Naive thymus-derived CD4-positive, alpha-beta T cell (primary cell): Measurements from ENCODE around the gene SLC22A12. TPM values are rescaled to one million over a fixed set of nuclear protein-coding genes. Genes with fewer than 3 reads are reported as not detected.

Experiments used
- ATAC-seq: fragments of 150-1000 bp; cut with Tn5 transposase; 2 replicates; pipeline ENCODE4 v1.10.0; 2021; ENCODE audit warnings: mild to moderate bottlenecking, moderate library complexity
- CTCF ChIA-PET: fragments of 350-600 bp; sonication (Branson Sonifier 250); formaldehyde crosslinking; loops from one replicate; lab custom pipeline; 2021; ENCODE audit warnings: antibody characterized with exemption; lab: Charles Lee
- POLR2A ChIA-PET: fragments of 350-600 bp; sonication (Branson Sonifier 250); formaldehyde crosslinking; loops from one replicate; lab custom pipeline; 2021; ENCODE audit warnings: antibody characterized with exemption, inconsistent platforms; lab: Charles Lee
- DNase-seq, 9 donors: peaks; one replicate each; pipeline versions ENCODE4 v3.0.0 to v3.0.0-alpha.2; 2020 to 2022; ENCODE audit warnings: mixed read lengths in 1 of 9
- H3K27ac ChIP-seq: one replicate; pipeline ENCODE4 v1.7.0; 2013; ENCODE audit warnings: mild to moderate bottlenecking, low read depth, low read length, moderate library complexity
- H3K27me3 ChIP-seq, 2 donors: one replicate each; pipeline ENCODE4 v1.7.0; 2013; ENCODE audit warnings: low read length in 2 of 2, mild to moderate bottlenecking in 2 of 2, moderate library complexity in 2 of 2; ENCODE audit not compliant: control insufficient read depth in 2 of 2, insufficient read depth in 2 of 2
- H3K36me3 ChIP-seq, 3 experiments: 1 replicate in 2 of 3; 2 replicates in 1 of 3; pipeline ENCODE4 v1.7.0; 2013; ENCODE audit warnings: low read length in 3 of 3, mild to moderate bottlenecking in 3 of 3, moderate library complexity in 1 of 3; ENCODE audit not compliant: insufficient read depth in 3 of 3, control insufficient read depth in 2 of 3
- H3K4me1 ChIP-seq, 2 donors: one replicate each; pipeline ENCODE4 v1.7.0; 2013; ENCODE audit warnings: low read length in 2 of 2, mild to moderate bottlenecking in 2 of 2, moderate library complexity in 1 of 2; ENCODE audit not compliant: control insufficient read depth in 2 of 2, insufficient read depth in 2 of 2
- H3K4me3 ChIP-seq: 2 replicates; pipeline ENCODE4 v1.7.0; 2013; ENCODE audit warnings: mild to moderate bottlenecking, low read length
- H3K9me3 ChIP-seq, 3 experiments: 1 replicate in 2 of 3; 2 replicates in 1 of 3; pipeline ENCODE4 v1.7.0; 2013; ENCODE audit warnings: low read length in 3 of 3; ENCODE audit not compliant: control insufficient read depth in 2 of 3
- H3K27ac Mint-ChIP-seq, 9 donors: one replicate each; pipeline ENCODE4 v1.8.0; 2020 to 2022; ENCODE audit warnings: mixed read lengths in 9 of 9, mild to moderate bottlenecking in 8 of 9, moderate library complexity in 5 of 9, inconsistent platforms in 2 of 9
- H3K27me3 Mint-ChIP-seq, 5 donors: one replicate each; pipeline ENCODE4 v1.8.0; 2021 to 2022; ENCODE audit warnings: mixed read lengths in 5 of 5, mild to moderate bottlenecking in 1 of 5
- H3K36me3 Mint-ChIP-seq, 5 donors: one replicate each; pipeline ENCODE4 v1.8.0; 2020 to 2022; ENCODE audit warnings: mixed read lengths in 5 of 5, mild to moderate bottlenecking in 3 of 5, inconsistent platforms in 1 of 5
- H3K4me1 Mint-ChIP-seq, 7 donors: one replicate each; pipeline ENCODE4 v1.8.0; 2020 to 2022; ENCODE audit warnings: mixed read lengths in 7 of 7, mild to moderate bottlenecking in 3 of 7, inconsistent platforms in 1 of 7
- H3K4me3 Mint-ChIP-seq, 10 donors: one replicate each; pipeline ENCODE4 v1.8.0; 2020 to 2022; ENCODE audit warnings: mild to moderate bottlenecking in 10 of 10, mixed read lengths in 10 of 10, moderate library complexity in 6 of 10, inconsistent platforms in 2 of 10
- H3K9me3 Mint-ChIP-seq, 11 donors: one replicate each; pipeline ENCODE4 v1.8.0; 2020 to 2022; ENCODE audit warnings: mixed read lengths in 11 of 11, mild to moderate bottlenecking in 4 of 11, inconsistent platforms in 1 of 11, moderate library complexity in 1 of 11
- intact Hi-C, 2 donors: fragments of 100-400 bp; cut with micrococcal nuclease; formaldehyde crosslinking; loops; one replicate each; pipeline ENCODE4 v1.15.1; 2023
- polyA plus RNA-seq, 2 donors: library from polyadenylated mRNA; unstranded; fragments of 300-500 nt; fragmentation: Illumina TruSeq; gene quantifications; one replicate each; pipeline ENCODE4 v1.2.3, GENCODE V29; 2021
- total RNA-seq, 6 experiments: library from RNA in 5 of 6; stranded (reverse) in 5 of 6; gene quantifications; 1 replicate in 5 of 6; 2 replicates in 1 of 6; pipeline ENCODE4 v1.2.3 and lab custom pipeline; 2021 to 2026

The SLC22A12 gene
- total and polyA plus RNA-seq, 7 experiments from 2014 or later = not detected

- DNase-seq (no peak), ATAC-seq (no peak)
- Histone ChIP-seq H3K4me3 (no peak overlapping the region), H3K27me3 (no peaks in the 10 kb centered on the region), H3K36me3 (no peaks in the 10 kb centered on the region), H3K4me1 (no peaks in the 10 kb centered on the region), H3K9me3 (no peaks in the 10 kb centered on the region), H3K27ac (no peak overlapping the region)
- Mint-ChIP-seq H3K4me3 (no peak overlapping the region), H3K36me3 (no peaks in the 10 kb centered on the region), H3K27me3 (no peaks in the 10 kb centered on the region), H3K9me3 (no peaks in the 10 kb centered on the region), H3K27ac (no peak overlapping the region), H3K4me1 (peaks cover 0 to 10% (median 5%) of the 10 kb centered on the region in 7 donors)
- POLR2A ChIA-PET = no interaction called here
- CTCF ChIA-PET = no interaction called here
- intact Hi-C loops = no loop called here
These were observed 31.7 kb downstream of the SLC22A12 start for GRCh38 chr11:64622681-64623080.

GRCh38 chr11:64624883-64625481, 34.0 kb downstream of the SLC22A12 start:
- Mint-ChIP-seq H3K27me3 (no peaks in the 10 kb centered on the region), H3K27ac (no peak overlapping the region), H3K36me3 (no peaks in the 10 kb centered on the region), H3K9me3 (no peaks in the 10 kb centered on the region), H3K4me3 (no peak overlapping the region), H3K4me1 (peaks cover 0 to 12% (median 5%) of the 10 kb centered on the region in 7 donors)
- no peaks in the 10 kb centered on the region for H3K27me3 ChIP-seq
- H3K4me1 ChIP-seq = no peaks in the 10 kb centered on the region
- ATAC-seq (peak; percentile 86), DNase-seq (no peak)
- no peaks in the 10 kb centered on the region for H3K9me3 ChIP-seq
- POLR2A ChIA-PET = interaction anchor here (0.6 kb wide), 1 partner anchor 80 kb away, joined by 3 read pairs; no protein-coding TSS in a partner anchor
- no peak overlapping the region for H3K4me3 ChIP-seq
- intact Hi-C loops = no loop called here
- H3K27ac ChIP-seq = no peak overlapping the region
- CTCF ChIA-PET = no interaction called here
- no peaks in the 10 kb centered on the region for H3K36me3 ChIP-seq

GRCh38 chr11:64626637-64627036, 35.6 kb downstream of the SLC22A12 start:
- H3K9me3 Mint-ChIP-seq = no peaks in the 10 kb centered on the region

DNA sequence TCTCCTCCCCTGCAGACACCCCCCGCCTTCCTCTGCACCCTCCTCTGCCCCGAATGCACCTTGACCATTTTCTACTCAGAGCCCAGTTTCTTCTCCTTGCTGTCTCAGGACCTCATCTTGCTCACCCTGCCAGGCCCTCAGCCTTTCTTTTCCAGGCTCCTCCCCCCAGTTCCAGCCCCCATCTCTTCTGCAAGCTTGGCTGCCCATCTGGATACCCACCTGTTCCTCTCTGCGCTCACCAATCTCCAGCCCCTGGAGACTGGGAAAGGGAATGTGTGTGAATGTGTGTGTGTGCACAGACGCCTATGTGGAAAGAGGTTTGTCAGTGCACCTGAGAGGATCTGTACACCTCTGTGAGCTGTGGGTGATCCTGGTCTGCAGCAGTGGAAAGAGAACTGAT, 36.4 kb downstream of the SLC22A12 start:
- Histone ChIP-seq H3K27me3 (no peaks in the 10 kb centered on the region), H3K27ac (no peak overlapping the region), H3K4me1 (no peaks in the 10 kb centered on the region), H3K9me3 (no peaks in the 10 kb centered on the region), H3K4me3 (no peak overlapping the region), H3K36me3 (no peaks in the 10 kb centered on the region)
- no peak overlapping the region for H3K4me3 Mint-ChIP-seq
- DNase-seq = no peak
- H3K27ac Mint-ChIP-seq = no peak overlapping the region
- H3K36me3 Mint-ChIP-seq = no peaks in the 10 kb centered on the region
- CTCF ChIA-PET = no interaction called here
- no peaks in the 10 kb centered on the region for H3K9me3 Mint-ChIP-seq
- H3K27me3 Mint-ChIP-seq = no peaks in the 10 kb centered on the region
- POLR2A ChIA-PET = no interaction called here
- peaks cover 0 to 3% (median 0%) of the 10 kb centered on the region in 7 donors for H3K4me1 Mint-ChIP-seq
- intact Hi-C loops = no loop called here
- no peak for ATAC-seq

More at GRCh38 chr11:64626637-64627036, 35.6 kb downstream of the SLC22A12 start:
- no peaks in the 10 kb centered on the region for H3K36me3 Mint-ChIP-seq
- H3K4me3 ChIP-seq = no peak overlapping the region
- DNase-seq (no peak), ATAC-seq (no peak)
- H3K9me3 ChIP-seq = no peaks in the 10 kb centered on the region
- peak overlapping the region in 1 of 9 donors; percentile 65 for H3K27ac Mint-ChIP-seq
- no peaks in the 10 kb centered on the region for H3K27me3 Mint-ChIP-seq
- no peak overlapping the region for H3K4me3 Mint-ChIP-seq
- H3K36me3 ChIP-seq = no peaks in the 10 kb centered on the region
- no peaks in the 10 kb centered on the region for H3K27me3 ChIP-seq
- peaks cover 0 to 5% (median 0%) of the 10 kb centered on the region in 7 donors for H3K4me1 Mint-ChIP-seq
- H3K4me1 ChIP-seq = no peaks in the 10 kb centered on the region
- ChIA-PET POLR2A (no interaction called here), CTCF (no interaction called here)
- intact Hi-C loops = no loop called here
- no peak overlapping the region for H3K27ac ChIP-seq

DNA sequence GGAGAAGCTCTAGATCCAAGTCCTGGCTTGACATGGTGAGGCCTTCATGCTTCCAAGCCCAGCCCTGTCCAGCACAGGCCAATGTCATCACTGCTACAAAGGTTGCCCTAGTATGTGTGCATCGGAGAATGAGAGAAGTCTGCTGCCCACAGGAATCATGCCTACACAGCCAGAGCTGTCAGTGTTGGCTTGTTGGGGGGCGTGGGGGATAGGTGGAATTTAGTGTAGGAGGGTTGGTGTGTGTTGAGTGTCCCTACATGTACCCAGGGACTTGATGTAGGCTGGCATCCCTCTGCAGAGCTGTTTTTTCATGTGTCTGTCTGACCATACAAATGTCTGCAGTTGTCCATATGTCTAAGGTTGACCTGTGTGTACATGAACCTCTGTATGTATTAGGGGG, 37.6 kb downstream of the SLC22A12 start:
- intact Hi-C loops = no loop called here
- no peak for ATAC-seq
- POLR2A ChIA-PET = no interaction called here
- no peaks in the 10 kb centered on the region for H3K36me3 Mint-ChIP-seq
- H3K27ac Mint-ChIP-seq = no peak overlapping the region
- peaks cover 0 to 3% (median 0%) of the 10 kb centered on the region in 5 donors for H3K27me3 Mint-ChIP-seq
- H3K9me3 ChIP-seq = no peaks in the 10 kb centered on the region
- CTCF ChIA-PET = no interaction called here
- H3K4me1 Mint-ChIP-seq = peaks cover 2 to 7% (median 3%) of the 10 kb centered on the region in 7 donors
- no peaks in the 10 kb centered on the region for H3K9me3 Mint-ChIP-seq
- no peaks in the 10 kb centered on the region for H3K4me1 ChIP-seq
- no peaks in the 10 kb centered on the region for H3K36me3 ChIP-seq
- DNase-seq = no peak
- H3K4me3 ChIP-seq = no peak overlapping the region
- H3K27ac ChIP-seq = no peak overlapping the region
- H3K27me3 ChIP-seq = no peaks in the 10 kb centered on the region
- H3K4me3 Mint-ChIP-seq = no peak overlapping the region

- DNase-seq (no peak), ATAC-seq (no peak)
- Mint-ChIP-seq H3K27me3 (peaks cover 0 to 7% (median 0%) of the 10 kb centered on the region in 5 donors), H3K9me3 (no peaks in the 10 kb centered on the region), H3K36me3 (no peaks in the 10 kb centered on the region), H3K4me3 (no peak overlapping the region), H3K4me1 (peaks cover 6 to 12% (median 8%) of the 10 kb centered on the region in 7 donors), H3K27ac (peak overlapping the region in 2 of 9 donors; percentile 1)
- Histone ChIP-seq H3K27me3 (no peaks in the 10 kb centered on the region), H3K9me3 (no peaks in the 10 kb centered on the region), H3K4me3 (no peak overlapping the region), H3K4me1 (no peaks in the 10 kb centered on the region), H3K27ac (no peak overlapping the region), H3K36me3 (no peaks in the 10 kb centered on the region)
- CTCF ChIA-PET = no interaction called here
- intact Hi-C loops = no loop called here
- POLR2A ChIA-PET = no interaction called here
These were observed 38.1 kb downstream of the SLC22A12 start for GRCh38 chr11:64629103-64629502.
